ENCODE results near the gene RNF148. TPM values are rescaled to one million over a fixed set of nuclear protein-coding genes. Genes with fewer than 3 reads are reported as not detected.
"Not testable (repeated sequence)": the region's sequence is repeated elsewhere in the genome, so short reads cannot be mapped to it uniquely, and the experiment has no call there.

RNF148 gene
- total RNA-seq, 1 donor from 2014 or later, result 0.48 TPM

- DNase-seq (ENCODE audit: low spot score), result no peak
Observed at GRCh38 chr7:122691569-122692235, 11.0 kb downstream of the RNF148 start.

DNA sequence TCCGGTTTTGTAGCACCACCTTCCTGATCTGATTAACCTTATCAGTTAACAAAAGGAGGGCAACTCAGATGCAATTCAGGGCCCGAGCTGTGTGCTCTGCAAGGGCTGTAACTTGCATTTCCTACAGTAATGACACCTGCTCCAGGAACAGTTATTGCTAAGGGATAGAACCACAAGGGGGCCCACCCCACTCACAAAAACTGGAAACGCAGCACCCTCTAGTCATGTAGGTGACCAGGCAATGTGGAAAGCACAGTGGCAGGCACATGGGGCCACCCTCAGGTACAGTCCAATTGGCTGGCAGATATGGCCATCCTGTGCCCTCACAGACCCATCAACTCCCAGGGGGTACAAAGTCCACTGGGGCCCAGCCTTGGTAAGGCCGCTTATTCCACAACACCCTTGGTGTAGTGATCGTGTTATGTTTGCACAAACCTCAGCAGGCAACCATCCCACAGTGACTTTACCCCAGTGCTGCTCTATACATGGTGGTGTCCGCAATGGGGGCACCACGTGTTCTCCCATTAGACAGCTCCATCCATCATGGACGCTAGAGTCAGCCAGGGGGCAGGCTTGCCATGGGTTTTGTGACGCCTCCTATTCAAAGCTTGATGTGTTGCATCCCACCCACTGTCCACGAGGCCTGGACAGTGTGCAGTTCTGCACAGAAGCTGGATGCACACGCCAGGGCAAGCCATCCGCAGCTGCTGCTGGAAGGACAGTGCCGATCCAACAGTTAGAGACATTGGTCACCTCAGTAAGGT, 13.2 kb downstream of the RNF148 start:
- no peak for DNase-seq (ENCODE audit: low spot score)

DNA sequence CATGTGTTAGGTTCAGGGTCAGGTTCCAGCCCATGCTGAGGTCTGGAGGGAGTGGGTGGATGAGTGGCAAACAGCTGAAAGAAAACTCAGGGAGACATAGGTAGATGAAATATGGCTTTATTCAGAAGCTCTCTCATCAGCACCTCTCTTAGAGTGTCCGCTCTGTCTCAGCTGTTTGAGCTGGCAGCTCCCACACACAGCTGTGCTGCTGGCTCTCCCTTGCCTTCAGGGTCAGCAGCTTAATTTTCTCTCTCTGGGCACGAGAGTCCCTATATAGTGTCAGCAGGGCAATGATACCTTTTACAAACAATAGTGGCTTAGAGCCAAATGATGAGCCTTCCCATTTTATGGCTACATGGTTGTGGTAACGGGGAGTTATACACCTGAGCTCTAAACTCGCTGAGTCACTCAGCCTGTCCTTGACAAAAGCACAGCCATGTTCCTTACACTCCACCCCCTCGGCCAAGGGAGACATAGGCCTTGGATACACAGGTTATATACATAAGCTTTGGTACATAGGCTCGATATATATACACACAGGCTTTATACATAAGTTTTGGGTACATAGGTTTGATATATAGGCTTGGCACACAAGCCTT, 14.2 kb downstream of the RNF148 start:
- DNase-seq (ENCODE audit: low spot score), result no peak

GRCh38 chr7:122686360-122686878, 16.3 kb downstream of the RNF148 start:
- no peak for DNase-seq (ENCODE audit: low spot score)

- no peak for DNase-seq (ENCODE audit: low spot score)
Observed at GRCh38 chr7:122684504-122684903, 18.2 kb downstream of the RNF148 start.

GRCh38 chr7:122682815-122683550, 19.7 kb downstream of the RNF148 start:
- DNase-seq (ENCODE audit: low spot score), result no peak

- not testable (repeated sequence) for DNase-seq (ENCODE audit: low spot score)
Observed at GRCh38 chr7:122681186-122681585, 21.5 kb downstream of the RNF148 start.

GRCh38 chr7:122679813-122680212, 22.9 kb downstream of the RNF148 start:
- DNase-seq (ENCODE audit: low spot score), result no peak

DNA sequence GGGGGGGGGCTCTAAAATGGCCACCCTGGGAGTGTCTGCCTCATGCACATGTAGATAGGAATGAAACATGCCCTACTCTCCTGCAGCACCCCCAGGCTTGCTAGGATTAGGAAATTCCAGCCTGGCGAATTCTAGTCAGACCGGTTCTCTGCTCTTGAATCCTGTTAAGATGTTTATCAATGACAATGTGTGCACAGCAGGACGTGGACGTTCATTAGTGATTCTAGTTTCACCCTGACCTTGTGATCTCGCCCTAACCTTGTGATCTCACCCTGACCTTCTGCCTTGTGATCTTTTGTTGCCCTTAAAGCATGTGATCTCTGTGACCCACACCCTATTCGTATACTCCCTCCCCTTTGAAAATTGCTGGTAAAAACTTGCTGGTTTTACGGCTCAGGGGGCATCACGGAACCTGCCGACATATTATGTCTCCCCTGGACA, 23.4 kb downstream of the RNF148 start:
- not testable (repeated sequence) for DNase-seq (ENCODE audit: low spot score)

GRCh38 chr7:122677149-122677548, 25.6 kb downstream of the RNF148 start:
- no peak for DNase-seq (ENCODE audit: low spot score)

GRCh38 chr7:122676466-122676865, 26.3 kb downstream of the RNF148 start:
- DNase-seq (ENCODE audit: low spot score), result no peak

DNA sequence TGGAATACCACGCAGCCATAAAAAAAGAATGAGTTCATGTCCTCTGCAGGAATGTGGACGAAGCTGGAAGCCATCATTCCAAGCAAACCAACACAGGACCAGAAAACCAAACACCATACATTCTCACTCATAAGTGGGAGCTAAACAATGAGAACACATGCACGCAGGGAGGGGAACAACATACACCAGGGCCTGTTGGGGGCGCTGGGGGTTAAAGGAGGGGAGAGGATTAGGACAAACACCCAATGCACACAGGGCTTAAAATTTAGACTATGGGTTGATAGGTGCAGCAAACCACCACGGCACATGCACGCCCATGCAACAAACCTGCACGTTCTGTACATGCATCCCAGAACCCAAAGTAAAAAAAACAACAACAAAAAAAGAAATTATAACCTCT, 27.1 kb downstream of the RNF148 start:
- no peak for DNase-seq (ENCODE audit: low spot score)

DNA sequence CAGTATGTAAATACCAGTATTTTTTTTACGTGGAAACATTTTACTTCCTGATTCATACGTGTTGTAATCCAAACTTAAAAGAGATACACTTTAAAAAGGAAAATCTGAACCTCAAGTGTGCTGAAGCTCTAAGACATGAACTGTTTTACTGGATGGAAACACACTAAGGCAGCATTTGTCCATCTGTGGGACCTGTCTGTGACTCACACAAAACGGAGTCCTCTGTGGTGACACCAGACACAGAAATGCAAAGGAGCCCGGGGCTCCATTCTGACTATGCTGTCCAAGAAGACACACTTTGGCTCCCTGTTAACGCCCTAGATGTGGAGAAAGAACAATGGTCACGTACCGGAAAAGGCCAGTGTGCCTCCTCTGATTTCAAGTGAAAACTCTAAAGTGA, 27.7 kb downstream of the RNF148 start:
- DNase-seq (ENCODE audit: low spot score), result no peak

GRCh38 chr7:122674502-122674901, 28.2 kb downstream of the RNF148 start:
- no peak for DNase-seq (ENCODE audit: low spot score)

DNA sequence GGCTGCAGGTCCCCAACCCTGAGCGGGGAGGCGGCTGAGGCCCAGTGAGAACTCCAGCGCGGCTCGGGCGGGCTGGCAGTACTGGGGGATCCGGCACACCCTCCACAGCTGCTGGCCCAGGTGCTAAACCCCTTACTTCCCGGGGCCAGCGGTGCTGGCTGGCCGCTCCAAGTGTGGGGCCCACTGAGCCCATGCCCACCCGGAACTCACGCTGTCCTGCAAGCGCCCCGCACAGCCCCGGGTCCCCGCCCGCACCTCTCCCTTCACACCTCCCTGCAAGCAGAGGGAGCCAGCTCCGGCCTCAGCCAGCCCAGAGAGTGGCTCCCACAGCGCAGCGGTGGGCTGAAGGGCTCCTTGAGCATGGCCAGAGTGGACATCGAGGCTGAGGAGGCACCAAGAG, 28.8 kb downstream of the RNF148 start:
- no peak for DNase-seq (ENCODE audit: low spot score)

- DNase-seq (ENCODE audit: low spot score), result no peak
Observed at GRCh38 chr7:122672536-122672935, 30.2 kb downstream of the RNF148 start.

DNA sequence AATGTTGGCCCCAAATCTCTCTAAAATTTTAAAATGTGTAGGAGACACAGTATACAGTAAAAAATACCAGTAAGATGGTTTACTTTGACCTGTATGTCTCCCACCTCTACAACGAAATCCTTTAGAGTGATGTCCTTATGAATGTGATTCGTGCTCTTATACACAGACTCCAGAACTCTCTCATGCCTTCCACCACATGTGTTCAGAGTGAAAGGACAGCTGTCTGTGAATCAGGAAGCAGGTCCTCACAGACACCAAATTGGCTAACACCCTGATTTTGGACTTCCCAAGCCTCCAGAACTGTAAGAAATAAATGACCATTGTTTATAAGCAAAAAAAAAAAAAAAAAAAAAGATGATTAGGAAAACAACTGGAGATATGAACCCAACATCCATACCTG, 39.0 kb downstream of the RNF148 start:
- DNase-seq (ENCODE audit: low spot score), result no peak

DNA sequence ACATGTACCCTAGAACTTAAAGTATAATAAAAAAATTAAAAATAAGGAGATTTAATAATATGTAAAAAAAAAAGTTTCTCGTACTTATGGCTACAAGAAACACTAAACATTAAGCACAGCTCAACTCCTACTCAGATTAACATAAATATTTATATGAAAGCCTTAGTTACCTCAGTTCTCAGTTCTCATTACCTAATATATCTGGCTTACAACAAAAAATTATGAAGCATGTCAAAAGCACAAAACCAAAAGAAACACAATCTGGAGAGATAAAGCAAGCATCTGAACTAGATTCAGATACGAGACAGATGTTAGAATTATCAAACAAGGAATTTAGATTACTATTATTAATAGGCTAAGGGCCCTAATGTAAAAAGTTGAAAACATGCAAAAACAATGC, 43.9 kb downstream of the RNF148 start:
- DNase-seq (ENCODE audit: low spot score), result no peak

DNA sequence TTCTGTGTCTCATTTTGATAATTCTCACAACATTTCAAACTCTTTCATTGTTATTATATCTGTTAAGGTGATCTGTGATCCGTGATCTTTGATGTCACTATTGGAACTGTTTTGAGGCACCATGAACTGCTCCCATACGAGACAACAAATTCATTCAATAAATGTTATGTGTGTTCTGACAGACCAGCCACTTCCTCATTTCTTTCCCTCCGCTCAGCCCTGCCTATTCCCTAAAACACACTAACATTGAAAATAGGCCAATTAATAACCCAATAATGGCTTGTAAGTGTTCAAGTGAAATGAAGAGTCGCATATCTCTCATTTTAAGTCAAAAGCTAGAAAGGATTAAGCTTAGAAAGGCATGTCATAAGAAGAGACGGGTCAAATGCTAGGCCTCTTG, 49.0 kb downstream of the RNF148 start:
- DNase-seq (ENCODE audit: low spot score), result no peak

DNA sequence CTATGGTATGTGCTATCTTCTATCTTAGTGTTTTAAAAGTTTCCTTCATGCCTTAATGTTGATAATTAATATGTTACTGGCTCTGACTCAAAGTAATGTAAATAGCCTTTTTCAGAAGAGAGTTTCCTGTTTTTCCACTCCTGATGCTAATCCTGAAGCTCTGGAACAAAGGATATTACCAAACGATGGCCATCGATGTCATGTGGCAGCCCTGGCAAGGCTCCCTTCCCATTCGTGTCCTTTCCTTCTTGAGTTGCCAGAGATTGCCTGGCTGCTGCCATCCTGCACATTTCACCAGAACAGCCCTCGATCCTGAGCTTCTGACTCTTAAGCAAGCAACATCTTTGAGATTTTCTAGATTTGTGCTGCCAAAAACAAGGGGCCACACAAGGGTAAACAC, 49.8 kb downstream of the RNF148 start:
- no peak for DNase-seq (ENCODE audit: low spot score)

All from umbilical cord (tissue), 2 donors.